Right lobe of liver (tissue), 6 donors: ENCODE data around the gene SCNN1A. TPM values are rescaled to one million over a fixed set of nuclear protein-coding genes. Genes with fewer than 3 reads are reported as not detected.

Experiments used
- ATAC-seq, 4 donors: fragments of 200-7000 bp; cut with Tn5 transposase; one replicate each; pipeline ENCODE4 v1.9.1; 2020; ENCODE audit warnings: mild to moderate bottlenecking in 4 of 4, moderate library complexity in 4 of 4
- DNase-seq, 3 donors: peaks; one replicate each; pipeline ENCODE4 v3.0.0-alpha.2; 2020
- H3K27ac ChIP-seq, 3 donors: fragments of 200-600 bp; one replicate each; pipeline ENCODE4 v1.8.0; 2022
- H3K27me3 ChIP-seq, 2 donors: fragments of 200-600 bp; one replicate each; pipeline ENCODE4 v1.8.0; 2022
- H3K36me3 ChIP-seq, 4 donors: fragments of 200-600 bp; sonication (generic) in 1 of 4; one replicate each; pipeline versions ENCODE4 v1.5.1 to v1.8.0; 2017 to 2022; ENCODE audit warnings: control low read depth in 1 of 4
- H3K4me1 ChIP-seq, 4 donors: fragments of 200-600 bp; sonication (generic) in 1 of 4; one replicate each; pipeline versions ENCODE4 v1.5.1 to v1.8.0; 2017 to 2022; ENCODE audit warnings: control low read depth in 1 of 4
- H3K4me3 ChIP-seq, 3 donors: fragments of 200-600 bp; one replicate each; pipeline ENCODE4 v1.8.0; 2022
- H3K9me3 ChIP-seq, 4 donors: fragments of 200-600 bp; sonication (generic) in 1 of 4; one replicate each; pipeline versions ENCODE4 v1.5.1 to v1.8.0; 2017 to 2022; ENCODE audit warnings: control low read depth in 1 of 4
- POLR2A ChIP-seq: fragments of 450-650 bp; IDR thresholded peaks from one replicate; pipeline ENCODE4 v1.6.1; 2017; ENCODE audit warnings: antibody characterized with exemption, mild to moderate bottlenecking
- WGBS: methylation state at CpG from one replicate; pipeline ENCODE4 v1.1.6; 2018; ENCODE audit warnings: low coverage, low lambda C conversion rate; ENCODE audit not compliant: insufficient coverage; ENCODE audit errors: missing lambda C conversion rate; 5-methylcytosine and 5-hydroxymethylcytosine counted together
- intact Hi-C, 2 donors: fragments of 100-400 bp; cut with DNase I; formaldehyde crosslinking; loops; one replicate each; pipeline versions ENCODE4 v1.11.2 to v1.14.1; 2022
- total RNA-seq, 6 experiments: library from RNA; depleted of rRNA in 2 of 6; stranded (reverse); fragments of >200 nt in 2 of 6; fragmentation: NEBNext Ultra II Directional in 3 of 6; extraction: Animal tissue kit (Norgen Biotek cat#: 25700) in 3 of 6; gene quantifications; one replicate each; pipeline versions ENCODE4 v1.1.0 to v1.2.4, GENCODE V29; 2016 to 2023
- TF ChIP-seq, protein P1 (sequence below), 4 donors: fragments of 200-600 bp in 3 of 4; fragments of 450-650 bp in 1 of 4; IDR thresholded peaks; one replicate each; pipeline versions ENCODE4 v1.5.1 to v1.8.0; 2016 to 2022; ENCODE audit warnings: antibody characterized with exemption in 4 of 4, mild to moderate bottlenecking in 2 of 4
- donor health status: DM: no; HTN: yes; CAD: no.
- donor health status: DM: no; HTN: no; CAD: no.
- donor health status: DM: no; HTN: no; CAD: no.
- donor health status: DM: no; HTN: yes; CAD: no.
- donor health status: DM: no; HTN: yes; CAD: no.

The SCNN1A gene
- total RNA-seq, 6 experiments from 2014 or later = 2.1 to 9.5 (median 6.0) TPM

DNA sequence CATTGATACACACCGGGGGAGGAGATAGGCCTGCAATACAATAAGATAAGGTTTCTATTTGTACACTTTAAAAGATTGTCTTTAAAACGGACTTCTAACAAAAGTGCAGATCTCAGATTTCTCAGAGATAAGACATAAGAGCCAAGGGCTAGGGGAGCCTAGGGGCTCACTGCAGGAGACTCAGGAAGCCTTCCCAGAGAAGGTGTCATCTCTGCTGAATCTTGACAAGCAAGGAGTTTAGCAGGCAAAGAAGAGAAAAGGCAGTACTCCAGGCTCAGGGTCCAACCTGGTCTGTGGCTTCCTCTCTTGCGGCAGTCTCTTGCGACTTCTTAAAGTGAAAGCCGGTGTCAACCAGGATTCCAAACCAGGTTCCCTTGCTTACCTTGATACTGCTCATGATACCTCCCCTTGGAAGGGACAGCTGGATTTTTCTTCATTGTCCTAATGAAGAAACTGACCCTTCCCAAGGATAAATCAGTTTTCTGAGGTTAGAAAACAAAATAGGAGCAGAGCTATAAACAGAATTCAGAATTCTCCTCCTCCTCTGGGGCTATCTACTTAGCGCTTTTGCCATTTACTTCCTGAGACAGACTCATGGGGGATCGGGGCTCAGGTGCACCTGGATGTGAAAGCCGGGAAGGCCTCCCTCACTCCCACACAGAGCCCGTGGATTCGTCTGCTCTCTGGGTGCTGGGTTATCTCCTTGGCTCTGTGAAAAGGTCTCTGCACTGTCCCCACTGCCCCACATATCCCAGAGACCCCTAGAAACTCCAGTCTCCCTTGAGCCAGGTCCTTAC is 1.7 kb upstream of the SCNN1A start:
- Histone ChIP-seq H3K27ac (peak overlapping the region in 2 of 3 donors; percentile 36 to 53), H3K27me3 (no peaks in the 10 kb centered on the region), H3K4me3 (no peak overlapping the region), H3K4me1 (peaks cover 0 to 24% (median 15%) of the 10 kb centered on the region in 4 donors), H3K36me3 (no peaks in the 10 kb centered on the region), H3K9me3 (no peaks in the 10 kb centered on the region)
- no peak for DNase-seq
- ATAC-seq = no peak
- TF ChIP-seq POLR2A = no peak
- TF ChIP-seq, protein P1, sequence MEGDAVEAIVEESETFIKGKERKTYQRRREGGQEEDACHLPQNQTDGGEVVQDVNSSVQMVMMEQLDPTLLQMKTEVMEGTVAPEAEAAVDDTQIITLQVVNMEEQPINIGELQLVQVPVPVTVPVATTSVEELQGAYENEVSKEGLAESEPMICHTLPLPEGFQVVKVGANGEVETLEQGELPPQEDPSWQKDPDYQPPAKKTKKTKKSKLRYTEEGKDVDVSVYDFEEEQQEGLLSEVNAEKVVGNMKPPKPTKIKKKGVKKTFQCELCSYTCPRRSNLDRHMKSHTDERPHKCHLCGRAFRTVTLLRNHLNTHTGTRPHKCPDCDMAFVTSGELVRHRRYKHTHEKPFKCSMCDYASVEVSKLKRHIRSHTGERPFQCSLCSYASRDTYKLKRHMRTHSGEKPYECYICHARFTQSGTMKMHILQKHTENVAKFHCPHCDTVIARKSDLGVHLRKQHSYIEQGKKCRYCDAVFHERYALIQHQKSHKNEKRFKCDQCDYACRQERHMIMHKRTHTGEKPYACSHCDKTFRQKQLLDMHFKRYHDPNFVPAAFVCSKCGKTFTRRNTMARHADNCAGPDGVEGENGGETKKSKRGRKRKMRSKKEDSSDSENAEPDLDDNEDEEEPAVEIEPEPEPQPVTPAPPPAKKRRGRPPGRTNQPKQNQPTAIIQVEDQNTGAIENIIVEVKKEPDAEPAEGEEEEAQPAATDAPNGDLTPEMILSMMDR (IDR thresholded peaks at IDR 0.05) = no peak
- WGBS = 58% methylated on average over 7 of the region's 10 CpGs
- intact Hi-C loops = no loop called here

DNA sequence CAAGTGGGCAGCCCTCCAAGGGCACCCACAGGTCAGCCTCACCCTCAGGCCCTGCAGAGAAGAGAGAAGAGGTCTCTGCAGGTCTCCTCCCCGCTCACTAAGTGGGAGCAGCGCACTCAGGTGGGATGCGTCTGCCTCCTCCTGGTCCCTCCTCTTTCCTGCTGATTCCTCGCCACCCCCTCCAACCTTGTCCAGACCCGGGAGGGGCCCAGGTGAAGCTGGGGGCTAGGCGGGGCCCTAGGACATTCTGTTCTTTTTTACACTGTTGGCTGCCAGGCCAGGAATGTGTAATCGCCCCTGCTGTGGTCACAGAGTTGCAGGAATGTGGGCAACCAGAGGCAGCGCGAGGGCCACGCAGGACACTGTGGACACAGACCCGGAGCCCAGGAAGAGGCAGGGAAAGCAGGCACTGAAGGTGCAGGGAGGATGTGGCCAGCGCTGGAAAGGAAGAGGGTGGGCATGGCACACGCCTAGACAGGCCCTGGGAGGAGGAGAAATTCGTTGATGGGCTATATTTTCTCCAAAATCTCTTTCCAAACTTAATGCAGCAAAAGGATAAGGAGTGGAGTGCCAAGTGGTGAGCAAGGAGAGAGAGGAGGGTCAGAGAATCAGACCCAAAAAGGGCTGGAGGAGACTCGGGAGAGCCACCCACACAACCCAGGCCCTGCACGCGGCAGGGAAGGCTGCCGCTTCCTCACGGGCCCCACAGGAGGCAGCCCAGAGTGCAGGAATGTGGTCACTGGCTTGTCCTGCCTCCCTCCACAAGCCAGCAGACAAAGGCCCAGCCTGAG is 911 bp upstream of the SCNN1A start:
- Histone ChIP-seq H3K9me3 (no peaks in the 10 kb centered on the region), H3K4me3 (no peak overlapping the region), H3K36me3 (no peaks in the 10 kb centered on the region), H3K4me1 (peaks cover 0 to 24% (median 15%) of the 10 kb centered on the region in 4 donors), H3K27ac (peak overlapping the region in 2 of 3 donors; percentile 36 to 53), H3K27me3 (no peaks in the 10 kb centered on the region)
- TF ChIP-seq, protein P1 (IDR thresholded peaks at IDR 0.05) = peak in 3 of 4 donors; percentile 17 to 21 (median 21)
- TF ChIP-seq POLR2A = no peak
- peak; percentile 39 to 61 (median 49) for ATAC-seq
- DNase-seq = no peak
- intact Hi-C loops = no loop called here
- 27% methylated on average over 7 of the region's 19 CpGs for WGBS

DNA sequence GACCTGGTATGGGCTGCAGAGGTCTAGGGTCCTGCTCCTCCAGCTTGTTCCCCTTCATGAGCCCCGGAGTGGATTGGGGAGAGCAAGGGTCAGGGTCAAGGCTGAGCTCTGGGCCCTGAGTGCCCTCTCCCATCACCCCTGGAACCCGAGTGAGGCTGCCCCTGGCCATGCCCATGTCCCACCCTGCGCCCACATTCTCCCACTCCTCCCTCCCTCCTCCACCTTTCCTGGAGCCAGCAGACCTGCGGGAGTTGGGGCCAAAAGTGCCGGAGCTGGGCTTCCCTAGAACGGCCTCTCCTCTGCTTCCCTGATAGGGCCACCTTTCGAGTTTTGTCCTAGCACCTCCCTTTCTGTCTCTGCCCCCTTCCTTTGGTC is 590 bp downstream of the SCNN1A start:
- intact Hi-C loops = no loop called here
- Histone ChIP-seq H3K9me3 (no peaks in the 10 kb centered on the region), H3K27me3 (no peaks in the 10 kb centered on the region), H3K27ac (no peak overlapping the region), H3K4me3 (no peak overlapping the region), H3K36me3 (no peaks in the 10 kb centered on the region), H3K4me1 (peaks cover 0 to 33% (median 15%) of the 10 kb centered on the region in 4 donors)
- no CpG with 5 or more reads among the region's 7 CpGs for WGBS
- ATAC-seq (no peak), DNase-seq (no peak)
- TF ChIP-seq, protein P1 (IDR thresholded peaks at IDR 0.05) = no peak
- TF ChIP-seq POLR2A = no peak

DNA sequence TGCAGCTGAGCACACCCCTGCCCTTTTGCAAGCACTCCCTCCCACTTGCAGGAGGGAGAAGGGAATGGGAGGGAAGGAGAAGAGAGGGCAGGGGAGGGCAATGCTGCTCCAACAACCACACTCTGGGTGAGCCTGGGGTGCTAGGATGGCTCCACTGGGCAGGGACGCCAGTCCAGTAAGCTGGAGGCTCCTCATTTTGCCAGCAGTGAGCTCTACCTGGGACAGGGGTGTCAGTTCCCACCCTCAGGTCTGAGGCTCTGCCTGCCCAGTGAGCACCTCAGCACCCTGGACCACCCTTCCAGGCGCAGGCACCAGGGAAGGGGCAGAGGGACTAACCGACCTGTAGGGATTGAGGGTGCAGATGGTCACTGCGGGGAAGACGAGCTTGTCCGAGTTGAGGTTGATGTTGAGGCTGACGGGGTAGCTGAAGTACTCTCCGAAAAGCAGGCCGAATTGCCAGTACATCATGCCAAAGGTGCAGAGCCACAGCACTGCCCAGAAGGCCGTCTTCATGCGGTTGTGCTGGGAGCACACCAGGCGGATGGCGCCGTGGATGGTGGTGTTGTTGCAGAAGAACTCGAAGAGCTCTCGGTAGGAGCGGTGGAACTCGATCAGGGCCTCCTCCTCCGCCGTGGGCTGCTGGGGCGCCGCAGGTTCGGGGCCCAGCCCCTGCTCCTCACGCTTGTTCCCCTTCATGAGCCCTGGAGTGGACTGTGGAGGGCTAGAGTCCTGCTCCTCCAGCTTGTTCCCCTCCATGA is 1.2 kb downstream of the SCNN1A start:
- TF ChIP-seq, protein P1 (IDR thresholded peaks at IDR 0.05) = no peak
- TF ChIP-seq POLR2A = no peak
- Histone ChIP-seq H3K4me1 (peaks cover 0 to 33% (median 15%) of the 10 kb centered on the region in 4 donors), H3K9me3 (no peaks in the 10 kb centered on the region), H3K4me3 (no peak overlapping the region), H3K36me3 (no peaks in the 10 kb centered on the region), H3K27me3 (no peaks in the 10 kb centered on the region), H3K27ac (no peak overlapping the region)
- DNase-seq (peak in 1 of 3 donors; percentile 47), ATAC-seq (no peak)
- intact Hi-C loops = no loop called here
- 94% methylated on average over 8 of the region's 24 CpGs for WGBS
